KMS-11 (cell line): Measurements from ENCODE around the gene GOLGA2.
A peak's percentile ranks its signal among the peaks of the same experiment; 100 is the strongest.

Experiments
- H2AFZ ChIP-seq: fragments of 200-600 bp; sonication (generic); 2 replicates; pipeline ENCODE4 v1.6.1; 2016; ENCODE audit warnings: antibody characterized with exemption, mixed run types, low read depth
- H3K27ac ChIP-seq: fragments of 200-600 bp; sonication (generic); 2 replicates; pipeline ENCODE4 v1.6.1; 2016; ENCODE audit warnings: mild to moderate bottlenecking, mixed run types
- H3K27me3 ChIP-seq: fragments of 200-600 bp; sonication (generic); 2 replicates; pipeline ENCODE4 v1.6.1; 2017; ENCODE audit warnings: mild to moderate bottlenecking, low read depth, mixed run types, moderate library complexity; ENCODE audit not compliant: insufficient read depth
- H3K36me3 ChIP-seq: fragments of 200-600 bp; sonication (generic); 2 replicates; pipeline ENCODE4 v1.6.1; 2017; ENCODE audit warnings: mild to moderate bottlenecking, mixed run types; ENCODE audit not compliant: insufficient read depth
- H3K4me1 ChIP-seq: fragments of 200-600 bp; sonication (generic); 2 replicates; pipeline ENCODE4 v1.6.1; 2016; ENCODE audit warnings: mild to moderate bottlenecking, low read depth, mixed run types; ENCODE audit not compliant: poor library complexity, severe bottlenecking
- H3K4me2 ChIP-seq: fragments of 200-600 bp; sonication (generic); 2 replicates; pipeline ENCODE4 v1.7.0; 2016; ENCODE audit warnings: mild to moderate bottlenecking, mixed run types
- H3K4me3 ChIP-seq: fragments of 200-600 bp; sonication (generic); IDR thresholded peaks from 2 replicates; pipeline ENCODE4 v1.6.1; 2017; ENCODE audit warnings: low read depth, low read length, mixed read lengths; ENCODE audit not compliant: insufficient read depth
- H3K79me2 ChIP-seq: fragments of 200-600 bp; sonication (generic); 2 replicates; pipeline ENCODE4 v1.6.1; 2016; ENCODE audit warnings: low read depth, mixed run types; ENCODE audit not compliant: insufficient read depth
- H3K9ac ChIP-seq: fragments of 200-600 bp; sonication (generic); 2 replicates; pipeline ENCODE4 v1.6.1; 2016; ENCODE audit warnings: mild to moderate bottlenecking, mixed run types
- H4K20me1 ChIP-seq: fragments of 200-600 bp; sonication (generic); 2 replicates; pipeline ENCODE4 v1.6.1; 2016; ENCODE audit warnings: mild to moderate bottlenecking, mixed run types; ENCODE audit not compliant: insufficient read depth
- CTCF ChIP-seq: fragments of 200-600 bp; sonication (generic); conservative IDR thresholded peaks from 2 replicates; pipeline ENCODE4 v1.6.1; 2017; ENCODE audit warnings: low read depth, mild to moderate bottlenecking, antibody characterized with exemption, low read length, moderate library complexity, mixed read lengths

GOLGA2 gene

GRCh38 chr9:128250839-128251731 is 24.7 kb downstream of the GOLGA2 start:
- Histone ChIP-seq H3K79me2 (no peaks in the 10 kb centered on the region), H3K9ac (no peak overlapping the region), H3K36me3 (no peaks in the 10 kb centered on the region), H3K4me3 (no peak overlapping the region), H3K27me3 (peaks cover 17% of the 10 kb centered on the region), H3K27ac (no peak overlapping the region), H3K4me2 (peak overlapping the region; percentile 92), H4K20me1 (no peaks in the 10 kb centered on the region), H2AFZ (peak overlapping the region; percentile 75), H3K4me1 (peaks cover 5% of the 10 kb centered on the region)
- TF ChIP-seq CTCF = no peak

GRCh38 chr9:128249908-128250838 is 25.6 kb downstream of the GOLGA2 start:
- peaks cover 5% of the 10 kb centered on the region for H3K4me1 ChIP-seq
- H3K4me3 ChIP-seq = no peak overlapping the region
- H3K27ac ChIP-seq = no peak overlapping the region
- no peaks in the 10 kb centered on the region for H3K79me2 ChIP-seq
- H3K36me3 ChIP-seq = no peaks in the 10 kb centered on the region
- H3K27me3 ChIP-seq = peaks cover 23% of the 10 kb centered on the region
- no peaks in the 10 kb centered on the region for H4K20me1 ChIP-seq
- no peak for TF ChIP-seq CTCF
- H2AFZ ChIP-seq = peak overlapping the region; percentile 93
- no peak overlapping the region for H3K9ac ChIP-seq
- H3K4me2 ChIP-seq = peak overlapping the region; percentile 93

- no peak overlapping the region for H3K9ac ChIP-seq
- H3K79me2 ChIP-seq = no peaks in the 10 kb centered on the region
- H3K4me3 ChIP-seq = no peak overlapping the region
- peaks cover 23% of the 10 kb centered on the region for H3K27me3 ChIP-seq
- no peaks in the 10 kb centered on the region for H4K20me1 ChIP-seq
- peak overlapping the region; percentile 93 for H3K4me2 ChIP-seq
- H2AFZ ChIP-seq = peak overlapping the region; percentile 93
- H3K36me3 ChIP-seq = no peaks in the 10 kb centered on the region
- no peak overlapping the region for H3K27ac ChIP-seq
- peaks cover 5% of the 10 kb centered on the region for H3K4me1 ChIP-seq
- no peak for TF ChIP-seq CTCF
These were observed 26.3 kb downstream of the GOLGA2 start for GRCh38 chr9:128249558-128249907.

GRCh38 chr9:128247226-128247803 is 28.5 kb downstream of the GOLGA2 start:
- H2AFZ ChIP-seq = no peak overlapping the region
- H3K27ac ChIP-seq = no peak overlapping the region
- H4K20me1 ChIP-seq = no peaks in the 10 kb centered on the region
- no peaks in the 10 kb centered on the region for H3K79me2 ChIP-seq
- H3K9ac ChIP-seq = no peak overlapping the region
- TF ChIP-seq CTCF = no peak
- peaks cover 28% of the 10 kb centered on the region for H3K27me3 ChIP-seq
- no peaks in the 10 kb centered on the region for H3K36me3 ChIP-seq
- no peak overlapping the region for H3K4me2 ChIP-seq
- peaks cover 5% of the 10 kb centered on the region for H3K4me1 ChIP-seq
- H3K4me3 ChIP-seq = no peak overlapping the region
